Dendritic cell treated with granulocyte-macrophage colony-stimulating factor and Interleukin-4, amounts not matched to agents 40 ng/mL and 50 ng/mL, for 4 days (primary cell): ENCODE measurements around the gene PLD3.
A peak's percentile ranks its signal among the peaks of the same experiment; 100 is the strongest.

ENCODE experiments used
- H3K27ac Mint-ChIP-seq: one replicate; pipeline ENCODE4 v1.8.0; 2022; ENCODE audit warnings: mild to moderate bottlenecking, mixed read lengths
- H3K27me3 Mint-ChIP-seq: one replicate; pipeline ENCODE4 v1.8.0; 2022; ENCODE audit warnings: mild to moderate bottlenecking, mixed read lengths
- H3K36me3 Mint-ChIP-seq: one replicate; pipeline ENCODE4 v1.8.0; 2022; ENCODE audit warnings: low read depth, mixed read lengths
- H3K4me1 Mint-ChIP-seq: one replicate; pipeline ENCODE4 v1.8.0; 2022; ENCODE audit warnings: low read depth, mixed read lengths
- H3K4me3 Mint-ChIP-seq: one replicate; pipeline ENCODE4 v1.8.0; 2022; ENCODE audit warnings: mild to moderate bottlenecking, moderate library complexity, mixed read lengths
- H3K9me3 Mint-ChIP-seq: one replicate; pipeline ENCODE4 v1.8.0; 2022; ENCODE audit warnings: mixed read lengths
- intact Hi-C: fragments of 100-400 bp; cut with micrococcal nuclease; formaldehyde crosslinking; loops from one replicate; pipeline ENCODE4 v1.15.0; 2022

PLD3 gene, protein sequence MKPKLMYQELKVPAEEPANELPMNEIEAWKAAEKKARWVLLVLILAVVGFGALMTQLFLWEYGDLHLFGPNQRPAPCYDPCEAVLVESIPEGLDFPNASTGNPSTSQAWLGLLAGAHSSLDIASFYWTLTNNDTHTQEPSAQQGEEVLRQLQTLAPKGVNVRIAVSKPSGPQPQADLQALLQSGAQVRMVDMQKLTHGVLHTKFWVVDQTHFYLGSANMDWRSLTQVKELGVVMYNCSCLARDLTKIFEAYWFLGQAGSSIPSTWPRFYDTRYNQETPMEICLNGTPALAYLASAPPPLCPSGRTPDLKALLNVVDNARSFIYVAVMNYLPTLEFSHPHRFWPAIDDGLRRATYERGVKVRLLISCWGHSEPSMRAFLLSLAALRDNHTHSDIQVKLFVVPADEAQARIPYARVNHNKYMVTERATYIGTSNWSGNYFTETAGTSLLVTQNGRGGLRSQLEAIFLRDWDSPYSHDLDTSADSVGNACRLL

GRCh38 chr19:40348125-40348913 lies at the start of gene PLD3, which contains the start of gene C19orf47:
TSS of gene PLD3 (plus strand) at chr19:40348695. CDS start at chr19:40366484, 17,789 bp downstream.
TSS of gene C19orf47 (minus strand) at chr19:40348397. CDS start at chr19:40341857, 6,540 bp downstream.
- intact Hi-C loops, result loop anchor here (10.0 kb wide), 1 partner anchor 56 kb away; no protein-coding TSS in a partner anchor
- no peaks in the 10 kb centered on the region for H3K27me3 Mint-ChIP-seq
- peak within 1 kb of the TSS; percentile 87 for H3K27ac Mint-ChIP-seq
- H3K9me3 Mint-ChIP-seq, result no peaks in the 10 kb centered on the region
- peaks cover 33% of the 10 kb centered on the region for H3K36me3 Mint-ChIP-seq
- H3K4me1 Mint-ChIP-seq, result peaks cover 47% of the 10 kb centered on the region
- peak within 1 kb of the TSS; percentile 89 for H3K4me3 Mint-ChIP-seq

GRCh38 chr19:40300668-40301067 lies 47.8 kb upstream of the PLD3 start:
- no peaks in the 10 kb centered on the region for H3K27me3 Mint-ChIP-seq
- H3K36me3 Mint-ChIP-seq, result no peaks in the 10 kb centered on the region
- H3K4me3 Mint-ChIP-seq, result no peak overlapping the region
- peaks cover 6% of the 10 kb centered on the region for H3K4me1 Mint-ChIP-seq
- intact Hi-C loops, result loop anchor here (10.0 kb wide), 2 partner anchors 164 to 334 kb away; partner anchors contain the start of genes BLVRB and SPTBN4
- no peak overlapping the region for H3K27ac Mint-ChIP-seq
- no peaks in the 10 kb centered on the region for H3K9me3 Mint-ChIP-seq

DNA sequence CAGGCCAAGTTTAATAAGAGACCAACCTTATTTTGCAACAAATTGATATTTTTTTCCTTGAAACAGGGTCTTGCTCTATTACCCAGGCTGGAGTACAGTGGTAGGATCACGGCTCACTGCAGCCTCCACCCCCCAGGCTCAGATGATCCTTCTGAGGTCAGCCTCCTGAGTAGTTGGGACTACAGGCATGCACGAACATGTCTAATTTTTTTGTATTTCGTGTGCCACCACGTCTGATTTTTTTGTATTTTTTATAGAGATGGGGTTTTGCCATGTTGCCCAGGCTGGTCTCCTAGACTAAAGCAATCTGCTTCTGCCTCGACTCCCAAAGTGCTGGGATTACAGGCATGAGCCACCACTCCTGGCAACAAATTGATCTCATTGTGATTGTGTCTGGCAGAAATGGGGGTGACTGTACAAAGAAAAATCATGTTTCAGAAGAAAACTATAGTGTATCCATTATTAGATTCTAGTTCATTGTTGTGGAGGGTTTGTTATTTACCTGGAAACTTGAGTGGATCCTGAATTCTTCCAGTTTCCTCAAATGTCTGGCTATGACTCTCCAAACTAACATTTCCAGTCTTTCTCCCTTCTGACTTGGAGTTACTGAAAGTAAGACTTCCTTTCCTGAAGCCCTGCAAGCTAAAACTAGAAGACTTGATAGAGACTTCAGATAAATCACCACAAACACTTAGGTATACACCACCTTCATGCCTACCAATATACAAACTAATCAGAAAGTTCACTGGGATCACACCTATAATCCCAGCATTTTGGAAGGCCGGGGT lies 46.1 kb upstream of the PLD3 start:
- Mint-ChIP-seq H3K27ac (no peak overlapping the region), H3K4me1 (peaks cover 9% of the 10 kb centered on the region), H3K9me3 (no peaks in the 10 kb centered on the region), H3K27me3 (no peaks in the 10 kb centered on the region), H3K36me3 (no peaks in the 10 kb centered on the region), H3K4me3 (no peak overlapping the region)
- intact Hi-C loops, result loop anchor here (10.0 kb wide), 2 partner anchors 162 to 332 kb away; partner anchors contain the start of genes BLVRB and SPTBN4

DNA sequence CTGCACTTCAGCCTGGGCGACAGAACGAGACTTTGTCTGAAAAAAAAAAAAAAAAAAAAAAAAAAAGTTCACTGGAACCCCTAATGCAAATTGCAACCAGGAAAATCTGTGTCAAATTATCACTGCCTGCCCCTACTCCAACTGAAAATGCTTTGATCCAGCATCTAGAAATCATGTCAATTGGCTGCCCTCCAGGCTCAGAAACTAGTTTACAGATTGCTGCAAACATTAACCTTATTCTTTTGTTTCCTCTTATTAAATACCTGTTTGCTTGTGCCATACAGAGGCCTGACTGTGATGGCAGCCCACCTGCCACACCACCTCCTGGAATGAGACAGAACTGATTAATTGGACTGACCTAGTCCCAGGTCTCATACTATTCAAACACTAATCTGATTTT lies 44.7 kb upstream of the PLD3 start:
- Mint-ChIP-seq H3K27me3 (no peaks in the 10 kb centered on the region), H3K4me3 (no peak overlapping the region), H3K4me1 (peaks cover 16% of the 10 kb centered on the region), H3K9me3 (no peaks in the 10 kb centered on the region), H3K27ac (no peak overlapping the region), H3K36me3 (no peaks in the 10 kb centered on the region)
- intact Hi-C loops, result loop anchor here (10.0 kb wide), 2 partner anchors 161 to 331 kb away; partner anchors contain the start of genes BLVRB and SPTBN4

DNA sequence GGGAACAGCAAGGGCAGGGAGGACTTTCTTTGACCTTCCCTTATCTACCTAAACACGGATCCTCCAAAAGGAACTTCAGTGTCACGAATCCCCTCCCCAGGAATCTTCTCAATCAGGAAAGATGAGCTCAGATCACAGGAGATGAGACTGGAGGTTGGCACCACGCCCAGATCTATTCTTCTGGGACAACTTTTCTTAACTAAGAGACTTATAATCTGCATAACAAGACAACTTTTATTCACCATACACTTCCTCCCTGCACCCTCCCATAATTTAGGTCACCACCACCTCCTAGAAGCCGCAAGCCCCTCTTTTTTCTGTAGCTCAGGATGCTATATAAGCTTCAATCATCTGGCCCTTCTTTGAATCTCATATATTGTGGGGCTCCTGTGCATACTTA lies 44.2 kb upstream of the PLD3 start:
- Mint-ChIP-seq H3K4me1 (peaks cover 16% of the 10 kb centered on the region), H3K9me3 (no peaks in the 10 kb centered on the region), H3K4me3 (no peak overlapping the region), H3K27me3 (no peaks in the 10 kb centered on the region), H3K27ac (no peak overlapping the region), H3K36me3 (no peaks in the 10 kb centered on the region)
- intact Hi-C loops, result loop anchor here (10.0 kb wide), 2 partner anchors 160 to 330 kb away; partner anchors contain the start of genes BLVRB and SPTBN4

GRCh38 chr19:40305403-40305802 lies 43.1 kb upstream of the PLD3 start:
- Mint-ChIP-seq H3K9me3 (no peaks in the 10 kb centered on the region), H3K27ac (no peak overlapping the region), H3K4me1 (peaks cover 16% of the 10 kb centered on the region), H3K27me3 (no peaks in the 10 kb centered on the region), H3K4me3 (no peak overlapping the region), H3K36me3 (no peaks in the 10 kb centered on the region)
- intact Hi-C loops, result loop anchor here (5.0 to 10.0 kb wide), 3 partner anchors 62 to 329 kb away; partner anchors contain the start of genes BLVRB and SPTBN4

- intact Hi-C loops, result loop anchor here (5.0 to 10.0 kb wide), 3 partner anchors 58 to 325 kb away; partner anchors contain the start of genes BLVRB and SPTBN4
- no peak overlapping the region for H3K4me3 Mint-ChIP-seq
Measured at GRCh38 chr19:40309666-40310065, 38.8 kb upstream of the PLD3 start.

DNA sequence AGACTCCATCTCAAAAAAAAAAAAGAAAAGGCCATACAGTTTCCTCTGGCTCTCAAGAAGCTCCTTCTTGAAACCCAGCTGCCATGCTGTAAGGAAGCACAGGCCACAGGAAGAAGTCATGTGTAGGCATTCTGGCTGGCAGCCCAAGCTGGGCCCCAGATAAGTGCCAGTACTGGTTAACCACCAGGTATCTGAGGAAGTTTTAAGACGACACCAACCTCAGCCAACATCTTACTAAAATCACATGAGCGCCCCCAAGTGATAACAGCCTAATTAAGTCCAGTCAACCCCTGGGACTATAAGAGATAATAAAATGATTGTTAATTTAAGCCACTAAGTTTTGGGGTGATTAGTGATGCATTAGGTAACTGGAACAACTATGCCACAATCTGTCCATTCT lies 36.0 kb upstream of the PLD3 start:
- intact Hi-C loops, result no loop called here

More at GRCh38 chr19:40309666-40310065, 38.8 kb upstream of the PLD3 start:
- Mint-ChIP-seq H3K36me3 (no peaks in the 10 kb centered on the region), H3K27me3 (no peaks in the 10 kb centered on the region), H3K9me3 (no peaks in the 10 kb centered on the region), H3K4me1 (peaks cover 23% of the 10 kb centered on the region), H3K27ac (no peak overlapping the region)

GRCh38 chr19:40313229-40313983 lies 35.1 kb upstream of the PLD3 start:
- no peak overlapping the region for H3K4me3 Mint-ChIP-seq
- peaks cover 17% of the 10 kb centered on the region for H3K4me1 Mint-ChIP-seq
- peaks cover 20% of the 10 kb centered on the region for H3K36me3 Mint-ChIP-seq
- intact Hi-C loops, result no loop called here
- no peaks in the 10 kb centered on the region for H3K9me3 Mint-ChIP-seq
- no peak overlapping the region for H3K27ac Mint-ChIP-seq
- no peaks in the 10 kb centered on the region for H3K27me3 Mint-ChIP-seq

More for the DNA sequence above, 36.0 kb upstream of the PLD3 start:
- Mint-ChIP-seq H3K4me1 (peaks cover 23% of the 10 kb centered on the region), H3K4me3 (no peak overlapping the region), H3K9me3 (no peaks in the 10 kb centered on the region), H3K27me3 (no peaks in the 10 kb centered on the region), H3K27ac (no peak overlapping the region), H3K36me3 (peaks cover 15% of the 10 kb centered on the region)

GRCh38 chr19:40314656-40315055 lies 33.8 kb upstream of the PLD3 start:
- Mint-ChIP-seq H3K9me3 (no peaks in the 10 kb centered on the region), H3K27me3 (no peaks in the 10 kb centered on the region), H3K4me3 (no peak overlapping the region), H3K4me1 (peaks cover 17% of the 10 kb centered on the region), H3K36me3 (peaks cover 33% of the 10 kb centered on the region), H3K27ac (no peak overlapping the region)
- intact Hi-C loops, result no loop called here

DNA sequence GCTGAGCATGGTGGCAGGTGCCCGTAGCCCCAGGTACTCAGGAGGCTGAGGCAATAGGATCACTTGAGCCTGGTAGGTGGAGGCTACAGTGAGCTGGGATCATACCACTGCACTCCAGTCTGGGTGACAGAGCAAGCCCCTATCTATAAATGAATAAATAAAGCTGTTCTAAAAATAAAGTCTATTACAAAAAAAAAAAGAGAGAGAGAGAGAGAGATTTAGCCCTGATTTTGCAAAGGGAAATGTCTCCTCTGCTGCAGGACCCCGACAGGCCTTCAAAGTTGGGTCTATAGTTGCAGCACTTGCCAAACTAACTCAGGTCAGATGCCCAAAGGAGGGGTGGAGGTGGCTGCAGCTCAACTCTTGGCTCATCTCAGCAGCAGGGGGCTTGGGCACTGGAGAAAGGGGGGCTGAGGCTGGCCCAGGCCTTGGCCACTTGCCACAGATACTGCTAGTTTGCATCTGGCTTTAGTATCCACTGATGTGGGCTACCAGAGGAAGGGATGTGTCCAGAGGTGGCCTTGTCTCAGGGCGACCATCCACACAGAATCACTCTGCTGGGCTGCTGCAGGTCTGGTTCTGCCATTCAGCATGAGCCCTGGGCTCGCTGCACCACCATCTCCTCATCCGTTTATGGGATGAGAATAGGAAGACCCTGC lies 32.6 kb upstream of the PLD3 start:
- Mint-ChIP-seq H3K9me3 (no peaks in the 10 kb centered on the region), H3K4me3 (no peak overlapping the region), H3K27me3 (no peaks in the 10 kb centered on the region), H3K36me3 (peaks cover 45% of the 10 kb centered on the region), H3K4me1 (peaks cover 17% of the 10 kb centered on the region), H3K27ac (no peak overlapping the region)
- intact Hi-C loops, result no loop called here

- intact Hi-C loops, result no loop called here
- H3K9me3 Mint-ChIP-seq, result no peaks in the 10 kb centered on the region
- peaks cover 59% of the 10 kb centered on the region for H3K36me3 Mint-ChIP-seq
- peaks cover 9% of the 10 kb centered on the region for H3K4me1 Mint-ChIP-seq
- no peak overlapping the region for H3K4me3 Mint-ChIP-seq
- H3K27ac Mint-ChIP-seq, result no peak overlapping the region
- H3K27me3 Mint-ChIP-seq, result no peaks in the 10 kb centered on the region
Measured at GRCh38 chr19:40317338-40317737, 31.2 kb upstream of the PLD3 start.
